Measurements from ENCODE around the gene DENND1B. TPM values are rescaled to one million over a fixed set of nuclear protein-coding genes. Genes with fewer than 3 reads are reported as not detected.

DENND1B gene
- polyA plus RNA-seq, 1 donor (not counting 4 experiments of a cell fraction or from before 2014, with no cell fraction given): 7.6 TPM

DNA sequence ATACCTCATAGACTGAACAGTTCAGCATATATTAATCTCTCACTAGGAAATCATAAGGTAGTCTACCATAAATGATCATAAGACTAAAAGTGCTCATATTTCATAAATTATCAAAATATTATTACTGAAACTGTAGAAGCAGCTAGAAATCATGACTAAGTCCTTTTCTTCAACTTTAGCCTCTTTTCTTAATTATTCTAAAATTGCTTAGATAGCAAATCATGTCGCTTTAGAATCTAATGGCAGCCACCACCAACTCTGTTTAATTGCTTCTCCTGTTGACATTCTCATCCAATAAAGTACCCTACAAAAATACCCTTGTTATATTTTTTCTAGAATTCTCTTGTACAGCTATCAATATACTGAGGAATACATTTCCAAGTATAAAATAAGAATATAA lies 102.9 kb downstream of the DENND1B start:
- Histone ChIP-seq H3K36me3 (ENCODE audit: control insufficient read depth in 2 of 2, extremely low read depth in 1 of 2, insufficient read depth in 2 of 2, low read length in 2 of 2) (no peaks in the 10 kb centered on the region), H3K27me3 (ENCODE audit: control insufficient read depth, extremely low read depth, insufficient read depth, low read length) (no peaks in the 10 kb centered on the region), H3K4me3 (ENCODE audit: control insufficient read depth in 2 of 3, extremely low read depth in 1 of 3, insufficient read depth in 2 of 3, low read depth in 1 of 3, low read length in 3 of 3) (no peak overlapping the region), H3K4me2 (ENCODE audit: control insufficient read depth, extremely low read depth, insufficient read depth, low read depth, low read length) (no peak overlapping the region), H2AFZ (ENCODE audit: control insufficient read depth, low read length) (no peak overlapping the region), H3K4me1 (ENCODE audit: control insufficient read depth, extremely low read depth, insufficient read depth, low read length) (peaks cover 3% of the 10 kb centered on the region), H3K9ac (ENCODE audit: control insufficient read depth, extremely low read depth, insufficient read depth, low read length) (no peak overlapping the region), H3K9me3 (ENCODE audit: control insufficient read depth, low read depth, low read length) (no peaks in the 10 kb centered on the region), H3K27ac (ENCODE audit: control insufficient read depth, insufficient read depth, low read length) (no peak overlapping the region), H3K9me1 (ENCODE audit: control insufficient read depth, extremely low read depth, insufficient read depth, low read length) (no peaks in the 10 kb centered on the region), H4K20me1 (ENCODE audit: control insufficient read depth, extremely low read depth, insufficient read depth, low read length) (no peaks in the 10 kb centered on the region), H3K79me2 (ENCODE audit: control insufficient read depth, insufficient read depth, low read length) (no peaks in the 10 kb centered on the region)
- DNase-seq (ENCODE audit: low read depth, low spot score) (no peak), FAIRE-seq (no peak)
- dilution Hi-C loops (cut with MboI; ENCODE audit: extremely low pct_ligation_motif_present, low sequenced_read_pairs): no loop called here
- TF ChIP-seq, protein P1, sequence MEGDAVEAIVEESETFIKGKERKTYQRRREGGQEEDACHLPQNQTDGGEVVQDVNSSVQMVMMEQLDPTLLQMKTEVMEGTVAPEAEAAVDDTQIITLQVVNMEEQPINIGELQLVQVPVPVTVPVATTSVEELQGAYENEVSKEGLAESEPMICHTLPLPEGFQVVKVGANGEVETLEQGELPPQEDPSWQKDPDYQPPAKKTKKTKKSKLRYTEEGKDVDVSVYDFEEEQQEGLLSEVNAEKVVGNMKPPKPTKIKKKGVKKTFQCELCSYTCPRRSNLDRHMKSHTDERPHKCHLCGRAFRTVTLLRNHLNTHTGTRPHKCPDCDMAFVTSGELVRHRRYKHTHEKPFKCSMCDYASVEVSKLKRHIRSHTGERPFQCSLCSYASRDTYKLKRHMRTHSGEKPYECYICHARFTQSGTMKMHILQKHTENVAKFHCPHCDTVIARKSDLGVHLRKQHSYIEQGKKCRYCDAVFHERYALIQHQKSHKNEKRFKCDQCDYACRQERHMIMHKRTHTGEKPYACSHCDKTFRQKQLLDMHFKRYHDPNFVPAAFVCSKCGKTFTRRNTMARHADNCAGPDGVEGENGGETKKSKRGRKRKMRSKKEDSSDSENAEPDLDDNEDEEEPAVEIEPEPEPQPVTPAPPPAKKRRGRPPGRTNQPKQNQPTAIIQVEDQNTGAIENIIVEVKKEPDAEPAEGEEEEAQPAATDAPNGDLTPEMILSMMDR (optimal IDR thresholded peaks at IDR 0.05 in 1 of 3, IDR thresholded peaks at IDR 0.05 in 1 of 3, conservative IDR thresholded peaks at IDR 0.05 in 1 of 3; ENCODE audit: extremely low read depth in 1 of 3, insufficient read depth in 2 of 3, low read length in 3 of 3): no peak
- TF ChIP-seq EZH2 (IDR thresholded peaks at IDR 0.05; ENCODE audit: low read length): no peak

DNA sequence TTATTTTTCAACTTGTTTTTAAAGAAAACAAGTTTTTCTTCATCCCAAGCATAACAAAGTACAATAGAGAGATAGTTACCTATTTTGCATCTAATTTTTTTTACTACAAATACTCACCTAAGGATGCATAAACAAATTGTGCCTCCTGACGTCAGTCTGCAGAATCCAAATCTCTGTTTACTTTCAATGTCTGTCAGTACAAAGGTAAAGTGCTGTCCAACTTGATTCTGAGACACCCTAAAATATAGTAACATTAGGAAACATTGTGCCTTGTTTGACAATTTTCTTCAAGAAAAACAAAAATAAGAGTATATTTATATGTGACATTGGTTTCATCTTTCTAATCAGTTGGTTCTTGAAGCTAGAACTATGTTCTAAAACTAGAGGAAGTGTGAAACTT lies 103.4 kb downstream of the DENND1B start:
- Histone ChIP-seq H2AFZ (ENCODE audit: control insufficient read depth, low read length) (no peak overlapping the region), H3K4me1 (ENCODE audit: control insufficient read depth, extremely low read depth, insufficient read depth, low read length) (peaks cover 3% of the 10 kb centered on the region), H3K79me2 (ENCODE audit: control insufficient read depth, insufficient read depth, low read length) (no peaks in the 10 kb centered on the region), H3K27me3 (ENCODE audit: control insufficient read depth, extremely low read depth, insufficient read depth, low read length) (no peaks in the 10 kb centered on the region), H3K4me2 (ENCODE audit: control insufficient read depth, extremely low read depth, insufficient read depth, low read depth, low read length) (no peak overlapping the region), H3K9me3 (ENCODE audit: control insufficient read depth, low read depth, low read length) (no peaks in the 10 kb centered on the region), H3K27ac (ENCODE audit: control insufficient read depth, insufficient read depth, low read length) (no peak overlapping the region), H3K4me3 (ENCODE audit: control insufficient read depth in 2 of 3, extremely low read depth in 1 of 3, insufficient read depth in 2 of 3, low read depth in 1 of 3, low read length in 3 of 3) (no peak overlapping the region), H3K9ac (ENCODE audit: control insufficient read depth, extremely low read depth, insufficient read depth, low read length) (no peak overlapping the region), H3K36me3 (ENCODE audit: control insufficient read depth in 2 of 2, extremely low read depth in 1 of 2, insufficient read depth in 2 of 2, low read length in 2 of 2) (no peaks in the 10 kb centered on the region), H3K9me1 (ENCODE audit: control insufficient read depth, extremely low read depth, insufficient read depth, low read length) (no peaks in the 10 kb centered on the region), H4K20me1 (ENCODE audit: control insufficient read depth, extremely low read depth, insufficient read depth, low read length) (no peaks in the 10 kb centered on the region)
- dilution Hi-C loops (cut with MboI; ENCODE audit: extremely low pct_ligation_motif_present, low sequenced_read_pairs): no loop called here
- TF ChIP-seq EZH2 (IDR thresholded peaks at IDR 0.05; ENCODE audit: low read length): no peak
- TF ChIP-seq, protein P1 (optimal IDR thresholded peaks at IDR 0.05 in 1 of 3, IDR thresholded peaks at IDR 0.05 in 1 of 3, conservative IDR thresholded peaks at IDR 0.05 in 1 of 3; ENCODE audit: extremely low read depth in 1 of 3, insufficient read depth in 2 of 3, low read length in 3 of 3): no peak
- FAIRE-seq: no peak
- DNase-seq (ENCODE audit: low read depth, low spot score): no peak
